H9 (cell line): ENCODE measurements around the gene UXT. TPM values are rescaled to one million over a fixed set of nuclear protein-coding genes. Genes with fewer than 3 reads are reported as not detected.

ENCODE experiments used
- DNase-seq: peaks from one replicate; pipeline ENCODE4 v3.0.0-alpha.2; 2017
- H2AFZ ChIP-seq: one replicate; pipeline ENCODE4 v1.6.1; 2013; ENCODE audit warnings: mild to moderate bottlenecking, low read length, control low read depth, moderate library complexity
- H2AK5ac ChIP-seq: 2 replicates; pipeline ENCODE4 v1.6.1; 2013; ENCODE audit warnings: low read length, control low read depth, mixed read lengths; ENCODE audit not compliant: insufficient read length
- H2BK120ac ChIP-seq: one replicate; pipeline ENCODE4 v1.6.1; 2013; ENCODE audit warnings: low read depth, mild to moderate bottlenecking, low read length, control low read depth, inconsistent platforms; ENCODE audit not compliant: poor library complexity, severe bottlenecking
- H2BK12ac ChIP-seq: 2 replicates; pipeline ENCODE4 v1.6.1; 2013; ENCODE audit warnings: low read length, control low read depth, mixed read lengths, low read depth; ENCODE audit not compliant: insufficient read length
- H2BK15ac ChIP-seq: 2 replicates; pipeline ENCODE4 v1.6.1; 2013; ENCODE audit warnings: low read depth, low read length, control low read depth
- H2BK20ac ChIP-seq: one replicate; pipeline ENCODE4 v1.6.1; 2013; ENCODE audit warnings: low read depth, mild to moderate bottlenecking, low read length, control low read depth, inconsistent platforms; ENCODE audit not compliant: poor library complexity, severe bottlenecking
- H2BK5ac ChIP-seq: 2 replicates; pipeline ENCODE4 v1.6.1; 2013; ENCODE audit warnings: low read length, control low read depth, mixed read lengths; ENCODE audit not compliant: insufficient read length
- H3K14ac ChIP-seq: 2 replicates; pipeline ENCODE4 v1.6.1; 2013; ENCODE audit warnings: low read length, control low read depth; ENCODE audit not compliant: insufficient read depth
- H3K18ac ChIP-seq: 2 replicates; pipeline ENCODE4 v1.6.1; 2013; ENCODE audit warnings: low read depth, mild to moderate bottlenecking, mixed read lengths, low read length, control low read depth; ENCODE audit not compliant: insufficient read length
- H3K23ac ChIP-seq: 2 replicates; pipeline ENCODE4 v1.6.1; 2013; ENCODE audit warnings: low read length, control low read depth, mixed read lengths, low read depth; ENCODE audit not compliant: insufficient read length
- H3K23me2 ChIP-seq: 2 replicates; pipeline ENCODE4 v1.6.1; 2013; ENCODE audit warnings: low read depth, mild to moderate bottlenecking, mixed read lengths, low read length, control low read depth; ENCODE audit not compliant: insufficient read length, poor library complexity, severe bottlenecking
- H3K27ac ChIP-seq: 2 replicates; pipeline ENCODE4 v1.5.1; 2013; ENCODE audit warnings: low read length, control low read depth, mixed read lengths, low read depth; ENCODE audit not compliant: insufficient read length
- H3K27me3 ChIP-seq: 2 replicates; pipeline ENCODE4 v1.6.1; 2013; ENCODE audit warnings: low read length, control low read depth, inconsistent platforms; ENCODE audit not compliant: insufficient read depth
- H3K4ac ChIP-seq: 2 replicates; pipeline ENCODE4 v1.6.1; 2013; ENCODE audit warnings: low read depth, mild to moderate bottlenecking, control low read depth, inconsistent platforms, low read length, moderate library complexity
- H3K4me1 ChIP-seq: 2 replicates; pipeline ENCODE4 v1.6.1; 2013; ENCODE audit warnings: low read length, control low read depth, inconsistent platforms; ENCODE audit not compliant: insufficient read depth
- H3K4me2 ChIP-seq: 2 replicates; pipeline ENCODE4 v1.6.1; 2013; ENCODE audit warnings: low read length, control low read depth, mixed read lengths; ENCODE audit not compliant: insufficient read length, insufficient read depth
- H3K56ac ChIP-seq: 2 replicates; pipeline ENCODE4 v1.6.1; 2013; ENCODE audit warnings: low read depth, mild to moderate bottlenecking, mixed read lengths, low read length, control low read depth; ENCODE audit not compliant: insufficient read length
- H3K79me1 ChIP-seq: 2 replicates; pipeline ENCODE4 v1.6.1; 2013; ENCODE audit warnings: low read depth, mild to moderate bottlenecking, moderate library complexity, low read length, control low read depth, inconsistent platforms; ENCODE audit not compliant: insufficient read depth, poor library complexity, severe bottlenecking
- H3K79me2 ChIP-seq: 2 replicates; pipeline ENCODE4 v1.6.1; 2013; ENCODE audit warnings: low read length, control low read depth, inconsistent platforms; ENCODE audit not compliant: insufficient read depth
- H3K9ac ChIP-seq: 2 replicates; pipeline ENCODE4 v1.6.1; 2013; ENCODE audit warnings: low read length, control low read depth, mixed read lengths; ENCODE audit not compliant: insufficient read length; ENCODE audit errors: extremely low read depth
- H3K9me3 ChIP-seq: one replicate; pipeline ENCODE4 v1.6.1; 2013; ENCODE audit warnings: low read depth, low read length, inconsistent platforms; ENCODE audit not compliant: control insufficient read depth
- H3T11ph ChIP-seq: one replicate; pipeline ENCODE4 v1.6.1; 2013; ENCODE audit warnings: mild to moderate bottlenecking, low read length, control low read depth, inconsistent platforms
- H4K20me1 ChIP-seq: one replicate; pipeline ENCODE4 v1.6.1; 2013; ENCODE audit not compliant: control insufficient read depth, insufficient read length, insufficient read depth
- H4K5ac ChIP-seq: 2 replicates; pipeline ENCODE4 v1.6.1; 2013; ENCODE audit warnings: low read depth, mild to moderate bottlenecking, mixed read lengths, low read length, control low read depth; ENCODE audit not compliant: insufficient read length
- H4K8ac ChIP-seq: replicated peaks from 2 replicates; pipeline ENCODE4 v1.6.1; 2013; ENCODE audit warnings: low read length, control low read depth, mixed read lengths, low read depth; ENCODE audit not compliant: insufficient read length
- H4K91ac ChIP-seq: 2 replicates; pipeline ENCODE4 v1.6.1; 2013; ENCODE audit warnings: low read depth, mild to moderate bottlenecking, moderate library complexity, mixed read lengths, low read length, control low read depth; ENCODE audit not compliant: insufficient read length
- H3K27ac Mint-ChIP-seq, 3 experiments: 2 replicates in 2 of 3; 3 replicates in 1 of 3; pipeline ENCODE4 v1.8.0; 2020 to 2021; ENCODE audit warnings: mixed read lengths in 3 of 3, mild to moderate bottlenecking in 1 of 3, moderate library complexity in 1 of 3
- H3K27me3 Mint-ChIP-seq: 2 replicates; pipeline ENCODE4 v1.8.0; 2021; ENCODE audit warnings: low read depth, mild to moderate bottlenecking, moderate library complexity, mixed read lengths
- H3K36me3 Mint-ChIP-seq, 3 experiments: 2 replicates in 2 of 3; 3 replicates in 1 of 3; pipeline ENCODE4 v1.8.0; 2020 to 2021; ENCODE audit warnings: low read depth in 3 of 3, mixed read lengths in 3 of 3; ENCODE audit not compliant: insufficient read depth in 1 of 3
- H3K4me1 Mint-ChIP-seq, 2 experiments: 2 replicates each; pipeline ENCODE4 v1.8.0; 2020; ENCODE audit warnings: mixed read lengths in 2 of 2
- H3K4me3 Mint-ChIP-seq, 2 experiments: 2 replicates in 1 of 2; 3 replicates in 1 of 2; pipeline ENCODE4 v1.8.0; 2020 to 2021; ENCODE audit warnings: mild to moderate bottlenecking in 2 of 2, mixed read lengths in 2 of 2, moderate library complexity in 1 of 2
- H3K9me3 Mint-ChIP-seq, 2 experiments: 2 replicates in 1 of 2; 3 replicates in 1 of 2; pipeline ENCODE4 v1.8.0; 2020; ENCODE audit warnings: mild to moderate bottlenecking in 2 of 2, mixed read lengths in 2 of 2, moderate library complexity in 1 of 2
- WGBS: extraction: QIAGEN DNeasy Blood & Tissue Kit; methylation state at CpG from one replicate; pipeline ENCODE4 v1.1.7; 2013; ENCODE audit warnings: missing lambda C conversion rate, low lambda C conversion rate, mixed read lengths; ENCODE audit not compliant: insufficient read length; ENCODE audit errors: extremely low coverage; 5-methylcytosine and 5-hydroxymethylcytosine counted together
- total RNA-seq: library from RNA; stranded (reverse); gene quantifications from 2 replicates; pipeline ENCODE4 v1.2.1, GENCODE V29; 2021
- TF ChIP-seq, protein P1 (sequence below): fragments of 200-600 bp; sonication (generic); conservative IDR thresholded peaks from 3 replicates; pipeline ENCODE4 v1.8.0; 2021; ENCODE audit warnings: antibody characterized with exemption, mild to moderate bottlenecking

UXT gene
- total RNA-seq, 1 experiment from 2014 or later: 95.1 TPM

GRCh38 chrX:47629419-47630200 lies 29.4 kb downstream of the UXT start, which contains the start of gene CFP:
CFP (minus strand) TSS chrX:47629930; CDS start chrX:47629844, 86 bp downstream.
- H2AFZ ChIP-seq: no peak within 1 kb of the TSS
- H3K79me1 ChIP-seq: no peaks in the 10 kb centered on the region
- no peaks in the 10 kb centered on the region for H3K27me3 ChIP-seq
- no peaks in the 10 kb centered on the region; the same call in 1 of the 2 replicates for H3K27me3 Mint-ChIP-seq
- no peak within 1 kb of the TSS for H3K9ac ChIP-seq
- H3T11ph ChIP-seq: no peak within 1 kb of the TSS
- H4K8ac ChIP-seq: no peak within 1 kb of the TSS
- H4K5ac ChIP-seq: no peak within 1 kb of the TSS
- no peak within 1 kb of the TSS for H3K4ac ChIP-seq
- H3K36me3 Mint-ChIP-seq: peaks cover 0 to 11% (median 9%) of the 10 kb centered on the region in 3 experiments; a peak in 3 of 7 replicates
- H3K18ac ChIP-seq: no peak within 1 kb of the TSS
- H3K56ac ChIP-seq: no peak within 1 kb of the TSS
- no peak for DNase-seq
- peaks cover 2% of the 10 kb centered on the region; the same call in 1 of the 2 replicates for H3K4me1 ChIP-seq
- H3K23ac ChIP-seq: no peak within 1 kb of the TSS
- no peaks in the 10 kb centered on the region for H4K20me1 ChIP-seq
- no peak within 1 kb of the TSS for H2BK5ac ChIP-seq
- H3K14ac ChIP-seq: no peak within 1 kb of the TSS
- peak within 1 kb of the TSS in 1 of 3 experiments; percentile 78; a peak in 1 of 7 replicates for H3K27ac Mint-ChIP-seq
- no peak within 1 kb of the TSS for H2BK120ac ChIP-seq
- H2BK20ac ChIP-seq: no peak within 1 kb of the TSS
- H2BK12ac ChIP-seq: no peak within 1 kb of the TSS
- peaks cover 54% of the 10 kb centered on the region for H3K9me3 ChIP-seq
- H3K27ac ChIP-seq: no peak within 1 kb of the TSS
- H2BK15ac ChIP-seq: no peak within 1 kb of the TSS
- no CpG with 5 or more reads among the region's 14 CpGs for WGBS
- H3K23me2 ChIP-seq: no peaks in the 10 kb centered on the region
- no peaks in the 10 kb centered on the region for H3K79me2 ChIP-seq
- no peak within 1 kb of the TSS for H4K91ac ChIP-seq
- TF ChIP-seq, protein P1, sequence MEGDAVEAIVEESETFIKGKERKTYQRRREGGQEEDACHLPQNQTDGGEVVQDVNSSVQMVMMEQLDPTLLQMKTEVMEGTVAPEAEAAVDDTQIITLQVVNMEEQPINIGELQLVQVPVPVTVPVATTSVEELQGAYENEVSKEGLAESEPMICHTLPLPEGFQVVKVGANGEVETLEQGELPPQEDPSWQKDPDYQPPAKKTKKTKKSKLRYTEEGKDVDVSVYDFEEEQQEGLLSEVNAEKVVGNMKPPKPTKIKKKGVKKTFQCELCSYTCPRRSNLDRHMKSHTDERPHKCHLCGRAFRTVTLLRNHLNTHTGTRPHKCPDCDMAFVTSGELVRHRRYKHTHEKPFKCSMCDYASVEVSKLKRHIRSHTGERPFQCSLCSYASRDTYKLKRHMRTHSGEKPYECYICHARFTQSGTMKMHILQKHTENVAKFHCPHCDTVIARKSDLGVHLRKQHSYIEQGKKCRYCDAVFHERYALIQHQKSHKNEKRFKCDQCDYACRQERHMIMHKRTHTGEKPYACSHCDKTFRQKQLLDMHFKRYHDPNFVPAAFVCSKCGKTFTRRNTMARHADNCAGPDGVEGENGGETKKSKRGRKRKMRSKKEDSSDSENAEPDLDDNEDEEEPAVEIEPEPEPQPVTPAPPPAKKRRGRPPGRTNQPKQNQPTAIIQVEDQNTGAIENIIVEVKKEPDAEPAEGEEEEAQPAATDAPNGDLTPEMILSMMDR: no peak
- no peak within 1 kb of the TSS for H2AK5ac ChIP-seq
- H3K4me3 Mint-ChIP-seq: no peak within 1 kb of the TSS; a peak in 2 of 5 replicates
- H3K9me3 Mint-ChIP-seq: peaks cover 54 to 62% of the 10 kb centered on the region in 2 experiments
- H3K4me2 ChIP-seq: no peak within 1 kb of the TSS
- H3K4me1 Mint-ChIP-seq: peaks cover 8 to 14% of the 10 kb centered on the region in 2 experiments
